ENCODE measurements around the gene UTS2B.

DNA sequence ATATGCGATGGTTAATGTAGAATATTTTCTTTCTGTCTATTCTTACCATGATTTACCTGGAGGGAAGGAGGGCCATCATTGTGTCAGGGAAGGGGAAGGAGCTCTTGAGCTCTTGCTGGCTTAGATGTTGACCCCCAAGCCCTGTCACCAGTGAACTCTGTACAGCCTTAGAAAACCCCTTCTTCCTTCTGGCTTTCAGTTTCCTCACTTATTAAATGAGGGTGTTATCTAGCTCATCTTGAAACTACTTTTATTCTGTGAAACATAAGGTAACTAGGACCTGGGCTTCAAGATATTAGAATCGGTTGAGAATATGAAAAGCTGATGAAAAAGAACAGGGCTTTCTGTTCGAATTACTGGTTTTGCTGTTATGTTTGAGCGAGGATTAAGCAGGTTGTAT lies 25.1 kb upstream of the UTS2B start:
- TF ChIP-seq SREBF2 (CRISPR knock-in tag; IDR thresholded peaks at IDR 0.05): no peak
- no peak for TF ChIP-seq PCBP1 (IDR thresholded peaks at IDR 0.05; ENCODE audit: low read depth, low read length, poor library complexity, severe bottlenecking)
- TF ChIP-seq, protein P1, sequence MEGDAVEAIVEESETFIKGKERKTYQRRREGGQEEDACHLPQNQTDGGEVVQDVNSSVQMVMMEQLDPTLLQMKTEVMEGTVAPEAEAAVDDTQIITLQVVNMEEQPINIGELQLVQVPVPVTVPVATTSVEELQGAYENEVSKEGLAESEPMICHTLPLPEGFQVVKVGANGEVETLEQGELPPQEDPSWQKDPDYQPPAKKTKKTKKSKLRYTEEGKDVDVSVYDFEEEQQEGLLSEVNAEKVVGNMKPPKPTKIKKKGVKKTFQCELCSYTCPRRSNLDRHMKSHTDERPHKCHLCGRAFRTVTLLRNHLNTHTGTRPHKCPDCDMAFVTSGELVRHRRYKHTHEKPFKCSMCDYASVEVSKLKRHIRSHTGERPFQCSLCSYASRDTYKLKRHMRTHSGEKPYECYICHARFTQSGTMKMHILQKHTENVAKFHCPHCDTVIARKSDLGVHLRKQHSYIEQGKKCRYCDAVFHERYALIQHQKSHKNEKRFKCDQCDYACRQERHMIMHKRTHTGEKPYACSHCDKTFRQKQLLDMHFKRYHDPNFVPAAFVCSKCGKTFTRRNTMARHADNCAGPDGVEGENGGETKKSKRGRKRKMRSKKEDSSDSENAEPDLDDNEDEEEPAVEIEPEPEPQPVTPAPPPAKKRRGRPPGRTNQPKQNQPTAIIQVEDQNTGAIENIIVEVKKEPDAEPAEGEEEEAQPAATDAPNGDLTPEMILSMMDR (IDR thresholded peaks at IDR 0.05 in 2 of 3, conservative IDR thresholded peaks at IDR 0.05 in 1 of 3; ENCODE audit: insufficient read depth in 2 of 3, low read depth in 1 of 3, low read length in 3 of 3): no peak
- no peak for TF ChIP-seq ZFX (CRISPR knock-in tag; IDR thresholded peaks at IDR 0.05)
- TF ChIP-seq ZNF444 (CRISPR knock-in tag; IDR thresholded peaks at IDR 0.05): no peak

Data from K562 (cell line).